DMS153 (cell line): Measurements from ENCODE around the gene ACTN4.

ENCODE experiments used
- DNase-seq: peaks from one replicate; lab custom pipeline; 2025; lab: John Stamatoyannopoulos, UW

Gene ACTN4

DNA sequence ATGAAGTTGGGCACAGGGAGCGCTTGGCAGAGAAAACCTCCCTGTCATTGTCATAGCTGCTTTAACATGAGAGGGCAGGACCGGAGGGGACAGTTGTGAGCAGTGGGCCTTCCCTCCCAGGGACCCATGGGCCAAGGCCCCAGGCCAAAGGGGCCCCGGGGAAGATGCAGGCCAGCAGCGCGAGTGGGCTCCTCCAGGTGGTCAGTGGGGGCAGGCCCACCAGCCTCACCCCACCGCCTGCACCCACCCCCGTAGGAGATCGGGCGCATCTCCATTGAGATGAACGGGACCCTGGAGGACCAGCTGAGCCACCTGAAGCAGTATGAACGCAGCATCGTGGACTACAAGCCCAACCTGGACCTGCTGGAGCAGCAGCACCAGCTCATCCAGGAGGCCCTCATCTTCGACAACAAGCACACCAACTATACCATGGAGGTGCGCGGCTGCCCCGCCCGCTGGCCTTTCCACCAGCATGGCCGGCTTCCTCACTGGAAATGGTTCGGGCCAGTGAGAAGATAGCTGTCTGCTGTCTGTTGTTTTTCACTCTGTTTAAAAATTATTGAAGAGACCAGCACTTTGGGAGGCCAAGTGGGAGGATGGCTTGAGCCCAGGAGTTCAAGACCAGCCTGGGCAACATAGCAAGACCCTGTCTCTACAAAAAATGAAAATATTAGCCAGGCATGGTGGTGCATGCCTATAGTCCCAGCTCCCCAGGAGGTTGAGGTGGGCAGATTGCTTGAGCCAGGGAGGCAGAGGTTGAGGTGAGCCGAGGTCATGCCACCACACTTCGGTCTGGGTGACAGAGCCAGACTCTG lies 78.2 kb downstream of the ACTN4 start:
- DNase-seq, result no peak

DNA sequence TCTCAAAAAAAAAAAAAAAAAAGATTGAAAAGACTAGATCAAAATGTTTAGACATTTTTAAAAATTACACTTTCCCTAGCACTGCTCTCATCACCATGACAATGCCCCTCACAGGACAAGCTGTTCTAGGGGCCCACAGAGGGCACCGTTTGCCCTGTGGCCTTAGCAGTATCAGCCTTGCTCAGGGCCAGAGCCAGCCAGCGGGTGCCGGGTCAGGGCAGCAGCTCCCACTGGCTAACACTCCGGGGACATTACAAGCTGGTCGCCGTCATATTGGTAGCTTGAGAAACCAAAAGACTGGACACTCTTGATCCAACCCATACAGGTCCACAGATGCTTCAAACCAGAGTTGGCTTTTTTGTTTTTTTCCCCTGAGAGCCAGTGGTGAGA lies 78.8 kb downstream of the ACTN4 start:
- DNase-seq, result no peak

DNA sequence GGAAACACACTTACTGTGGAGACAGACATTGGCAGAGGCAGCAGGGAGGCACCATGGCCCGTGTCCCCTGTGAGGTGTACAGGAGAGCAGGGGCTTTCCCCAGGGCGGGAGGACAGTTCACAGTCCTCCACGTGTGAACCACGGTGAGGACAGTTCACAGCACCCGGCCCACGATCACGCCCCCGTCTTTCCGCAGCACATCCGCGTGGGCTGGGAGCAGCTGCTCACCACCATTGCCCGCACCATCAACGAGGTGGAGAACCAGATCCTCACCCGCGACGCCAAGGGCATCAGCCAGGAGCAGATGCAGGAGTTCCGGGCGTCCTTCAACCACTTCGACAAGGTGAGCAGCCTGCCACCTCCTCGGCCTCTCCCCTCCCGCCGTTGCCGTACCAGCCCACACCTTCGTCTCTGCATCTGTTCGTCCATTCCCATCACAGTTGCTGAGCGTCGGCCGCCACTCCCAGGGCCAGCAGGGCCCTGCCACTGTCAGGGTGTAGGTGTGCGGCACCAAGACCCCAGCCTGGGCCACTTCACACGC lies 79.4 kb downstream of the ACTN4 start:
- DNase-seq, result no peak

DNA sequence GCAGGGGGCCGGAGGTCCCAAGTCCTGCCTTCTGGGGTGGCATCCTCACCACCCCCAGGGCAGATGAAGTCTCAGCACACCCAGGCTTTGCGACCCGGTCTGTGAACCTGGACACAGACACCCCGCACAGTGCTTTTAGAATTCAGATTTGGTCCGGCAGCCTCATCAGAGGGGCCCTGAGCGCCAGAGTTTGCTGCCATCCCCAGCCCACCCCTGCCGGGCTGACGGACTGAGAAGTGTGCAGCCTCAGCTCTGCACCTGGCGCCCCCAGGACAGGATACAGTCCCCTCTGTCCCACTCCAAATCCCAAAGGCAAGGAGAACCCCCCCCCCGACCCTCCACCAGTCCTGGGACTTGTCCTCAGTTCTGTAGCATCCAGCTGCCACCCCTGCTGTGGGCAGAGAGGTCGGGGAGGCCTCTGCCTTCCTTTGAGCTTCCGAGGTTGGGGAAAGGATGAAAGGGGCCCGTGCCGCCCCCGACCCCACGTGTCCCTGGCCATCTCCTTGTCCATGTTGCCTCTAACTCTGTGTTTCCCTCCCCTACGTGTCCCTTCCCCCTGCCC lies 79.9 kb downstream of the ACTN4 start:
- no peak for DNase-seq

DNA sequence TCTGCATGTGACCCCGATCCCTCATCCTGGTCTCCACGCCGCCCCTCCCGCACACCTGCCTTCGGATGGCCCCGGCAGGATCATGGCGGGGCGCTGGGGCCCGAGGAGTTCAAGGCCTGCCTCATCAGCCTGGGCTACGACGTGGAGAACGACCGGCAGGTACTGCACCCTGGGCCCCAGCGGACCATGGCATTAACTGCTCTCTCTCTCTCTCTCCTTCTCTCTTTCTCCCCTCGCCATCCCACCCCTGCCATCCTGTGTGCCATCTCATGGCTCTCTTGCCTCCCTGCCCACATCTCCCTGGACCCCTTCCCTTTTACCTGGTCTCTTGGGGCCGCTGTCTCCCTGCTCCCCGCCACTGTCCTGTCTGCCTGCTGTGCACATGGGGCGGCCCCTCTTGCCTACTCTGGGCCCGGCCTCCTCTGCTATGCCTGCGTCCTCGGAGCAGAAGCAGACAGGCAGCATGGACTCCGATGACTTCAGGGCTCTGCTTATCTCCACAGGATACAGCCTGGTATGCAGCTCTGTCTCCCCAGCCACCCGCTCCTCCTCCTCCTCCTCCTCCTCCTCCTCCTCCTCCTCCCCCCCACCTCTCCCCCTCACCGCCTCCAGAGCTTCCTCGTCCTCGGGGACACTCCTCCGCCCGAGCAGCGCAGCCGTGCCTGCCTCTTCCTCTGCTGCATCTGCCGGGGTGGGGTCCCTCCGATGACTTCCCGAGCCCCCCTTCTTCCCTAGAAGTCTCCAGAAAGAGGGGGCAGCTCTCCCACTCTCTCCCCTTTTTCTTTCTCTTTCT lies 80.6 kb downstream of the ACTN4 start:
- DNase-seq, result no peak

DNA sequence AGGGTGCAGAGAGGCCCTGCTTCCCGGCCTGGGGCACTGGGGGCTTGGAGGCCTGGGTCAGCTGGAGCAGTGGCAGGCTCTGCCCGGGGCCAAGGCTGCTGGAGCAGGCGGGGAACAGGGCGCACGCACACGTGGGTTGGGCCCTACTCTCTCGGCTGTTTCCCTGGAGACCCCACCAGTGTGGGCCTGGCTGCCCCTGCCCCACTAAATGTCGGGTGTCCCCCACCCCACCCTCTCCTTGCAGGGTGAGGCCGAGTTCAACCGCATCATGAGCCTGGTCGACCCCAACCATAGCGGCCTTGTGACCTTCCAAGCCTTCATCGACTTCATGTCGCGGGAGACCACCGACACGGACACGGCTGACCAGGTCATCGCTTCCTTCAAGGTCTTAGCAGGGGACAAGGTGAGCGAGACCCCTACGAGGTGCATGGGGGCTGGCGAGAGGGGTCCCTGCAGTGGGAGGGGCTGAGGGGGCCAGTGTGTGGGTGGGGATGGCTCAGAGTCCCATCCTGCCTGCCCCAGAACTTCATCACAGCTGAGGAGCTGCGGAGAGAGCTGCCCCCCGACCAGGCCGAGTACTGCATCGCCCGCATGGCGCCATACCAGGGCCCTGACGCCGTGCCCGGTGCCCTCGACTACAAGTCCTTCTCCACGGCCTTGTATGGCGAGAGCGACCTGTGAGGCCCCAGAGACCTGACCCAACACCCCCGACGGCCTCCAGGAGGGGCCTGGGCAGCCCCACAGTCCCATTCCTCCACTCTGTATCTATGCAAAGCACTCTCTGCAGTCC lies 81.5 kb downstream of the ACTN4 start:
- DNase-seq, result no peak

DNA sequence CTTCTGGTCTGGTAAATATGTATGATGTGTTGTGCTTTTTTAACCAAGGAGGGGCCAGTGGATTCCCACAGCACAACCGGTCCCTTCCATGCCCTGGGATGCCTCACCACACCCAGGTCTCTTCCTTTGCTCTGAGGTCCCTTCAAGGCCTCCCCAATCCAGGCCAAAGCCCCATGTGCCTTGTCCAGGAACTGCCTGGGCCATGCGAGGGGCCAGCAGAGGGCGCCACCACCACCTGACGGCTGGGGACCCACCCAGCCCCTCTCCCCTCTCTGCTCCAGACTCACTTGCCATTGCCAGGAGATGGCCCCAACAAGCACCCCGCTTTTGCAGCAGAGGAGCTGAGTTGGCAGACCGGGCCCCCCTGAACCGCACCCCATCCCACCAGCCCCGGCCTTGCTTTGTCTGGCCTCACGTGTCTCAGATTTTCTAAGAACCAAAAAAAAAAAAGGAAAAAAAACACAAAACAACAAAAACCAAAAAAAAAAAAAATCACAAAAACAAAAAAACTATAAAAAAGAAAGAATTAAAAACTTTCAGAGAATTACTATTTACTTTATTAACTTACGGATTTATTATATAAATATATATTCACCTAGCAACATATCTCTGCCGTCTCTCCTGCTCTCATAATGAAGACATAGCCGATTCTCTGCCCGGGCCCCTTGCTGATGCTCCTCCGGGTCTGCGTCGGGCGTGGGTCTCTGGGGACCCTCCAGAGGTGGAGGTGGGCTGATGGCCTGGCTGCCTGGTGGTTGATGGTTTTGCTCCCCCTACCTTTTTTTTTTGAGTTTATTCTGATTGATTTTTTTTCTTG lies 82.4 kb downstream of the ACTN4 start:
- peak; percentile 12 for DNase-seq

DNA sequence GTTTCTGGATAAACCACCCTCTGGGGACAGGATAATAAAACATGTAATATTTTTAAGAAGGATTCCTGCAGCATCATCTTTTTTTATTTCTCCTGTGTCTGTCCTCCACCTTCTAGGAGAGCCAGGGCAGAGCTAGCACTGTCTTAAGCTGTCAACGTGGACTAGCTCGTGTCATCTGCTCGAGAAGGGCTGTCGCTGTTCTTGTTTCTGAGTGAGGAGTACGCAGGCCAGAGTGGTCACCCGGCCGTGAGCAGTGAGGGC lies 83.0 kb downstream of the ACTN4 start:
- DNase-seq, result no peak

DNA sequence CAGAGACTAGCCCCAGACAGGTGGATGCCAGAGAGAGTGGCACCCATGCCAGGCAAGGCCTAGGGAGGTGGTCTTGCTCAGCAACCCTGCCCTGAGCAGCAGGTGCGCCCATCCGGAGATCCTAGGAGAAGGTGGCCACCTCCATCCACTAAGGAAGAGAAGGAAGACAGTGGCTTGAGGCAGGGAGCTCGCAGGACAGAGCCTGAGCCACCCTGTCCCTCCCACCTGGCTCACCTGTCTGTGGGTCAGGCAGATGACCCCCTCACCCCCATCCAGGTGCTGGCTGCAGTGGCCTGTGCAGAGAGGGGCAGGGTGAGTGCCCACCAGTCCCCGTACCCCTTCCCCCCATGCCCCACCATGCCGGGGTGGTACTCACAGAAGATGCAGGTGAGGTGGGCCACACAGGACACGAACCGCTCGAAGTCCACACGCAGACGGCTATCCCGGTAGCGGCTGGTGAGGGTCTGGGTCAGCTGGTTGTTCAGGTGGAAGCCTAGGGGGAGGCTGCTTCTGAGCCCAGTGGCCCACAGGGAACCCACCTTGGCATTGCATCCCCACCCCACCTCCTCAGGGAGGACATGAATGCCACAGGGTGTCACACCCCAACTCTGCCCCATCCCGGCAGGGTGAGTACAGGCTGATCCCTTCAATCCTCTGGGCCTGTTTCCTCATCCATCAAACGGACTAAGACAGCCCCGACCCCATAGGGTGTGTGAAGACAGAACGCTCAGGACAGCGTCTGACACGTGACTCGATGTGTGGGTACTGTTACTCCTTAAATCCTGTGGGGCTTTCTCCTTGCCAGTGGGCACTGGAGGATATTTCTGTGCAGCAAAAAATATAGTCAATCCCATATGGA lies 83.5 kb downstream of the ACTN4 start:
- DNase-seq, result no peak

DNA sequence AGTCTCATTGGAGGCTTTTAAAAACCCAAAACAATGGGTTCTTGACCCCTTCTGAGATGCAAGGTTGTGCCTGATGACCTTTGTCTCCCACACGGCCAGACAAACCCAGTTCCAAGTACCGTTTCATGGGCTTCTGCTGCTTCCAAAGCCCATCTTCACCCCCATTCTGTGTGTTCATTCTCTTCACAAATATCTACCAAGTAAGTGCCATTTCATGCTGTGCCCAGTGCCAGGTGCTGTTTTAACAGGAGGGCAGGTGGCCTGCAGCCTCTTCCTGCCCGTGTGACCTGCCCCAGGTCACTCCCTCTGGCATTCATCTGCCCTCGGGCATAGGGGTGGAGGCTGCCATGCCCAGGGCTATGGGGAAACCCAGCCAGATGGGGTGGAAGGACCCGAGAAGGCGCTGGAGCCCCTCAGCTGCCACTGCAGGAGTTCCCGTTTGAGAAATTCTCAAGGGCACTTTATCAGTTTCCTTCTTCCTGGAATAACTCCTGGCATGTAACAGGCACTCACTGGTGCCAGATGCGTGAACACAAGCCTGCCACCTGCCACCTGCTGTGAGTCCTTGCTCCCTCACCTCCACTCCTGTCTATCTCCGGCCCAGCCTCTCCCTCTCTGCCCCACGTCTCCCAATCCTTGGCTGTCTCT lies 84.3 kb downstream of the ACTN4 start:
- DNase-seq, result peak; percentile 58

DNA sequence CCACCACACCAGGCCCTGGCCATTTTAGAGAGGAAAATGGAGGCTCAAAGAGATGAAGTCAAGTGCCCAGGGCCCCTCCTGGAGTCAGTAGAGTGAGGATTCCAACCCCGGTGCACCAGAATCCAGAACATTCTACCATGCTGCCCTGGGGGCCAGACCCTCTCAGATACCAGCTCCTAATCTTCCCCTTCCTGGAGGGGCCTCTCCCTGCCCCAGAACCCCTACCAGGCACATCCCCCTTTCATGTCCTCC lies 85.7 kb downstream of the ACTN4 start:
- no peak for DNase-seq

DNA sequence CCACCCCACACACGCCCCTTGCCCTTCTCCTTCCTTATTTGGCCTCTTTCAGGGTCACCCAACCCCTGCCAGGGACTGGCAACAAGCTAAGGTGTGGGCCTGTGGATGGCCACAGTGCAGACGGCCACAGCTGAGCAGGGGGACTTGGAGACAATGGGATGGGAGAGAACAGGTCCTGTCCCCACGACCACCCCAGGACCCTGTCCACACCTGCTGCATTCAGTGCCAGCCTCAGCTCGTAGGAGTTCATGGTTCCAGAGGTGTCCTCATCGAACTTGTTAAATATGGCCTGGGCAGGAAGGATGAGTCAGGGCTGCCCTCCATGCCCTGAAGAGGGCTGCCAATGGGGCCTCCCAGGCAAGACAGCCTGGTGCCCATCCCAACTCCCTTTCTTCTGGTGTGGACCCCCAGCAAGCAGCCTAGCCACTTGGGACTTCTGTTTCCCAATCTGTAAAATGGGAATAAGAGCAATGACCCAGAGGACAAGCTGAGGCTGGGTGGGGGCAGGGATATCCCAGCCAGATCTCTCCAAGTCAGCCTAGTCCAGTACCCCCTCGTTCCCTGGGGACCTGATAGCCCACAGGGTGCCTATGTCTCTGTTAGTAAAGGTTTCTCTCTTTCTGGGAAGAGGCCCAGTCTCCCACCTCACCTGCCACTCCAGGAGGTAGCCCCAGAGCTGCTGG lies 86.2 kb downstream of the ACTN4 start:
- DNase-seq, result no peak

DNA sequence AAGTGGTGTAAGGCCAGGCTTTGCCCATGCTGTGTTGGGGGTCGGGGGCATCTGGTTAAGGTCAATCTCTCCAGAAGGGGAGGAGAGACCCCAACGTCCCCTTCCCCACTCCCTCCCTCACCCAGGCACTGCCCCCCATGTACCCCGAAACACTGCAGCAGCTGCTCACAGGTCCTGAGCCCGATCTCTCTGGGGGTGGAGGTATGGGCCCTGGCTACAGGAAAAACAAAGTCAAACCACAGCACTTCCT lies 86.7 kb downstream of the ACTN4 start:
- no peak for DNase-seq

DNA sequence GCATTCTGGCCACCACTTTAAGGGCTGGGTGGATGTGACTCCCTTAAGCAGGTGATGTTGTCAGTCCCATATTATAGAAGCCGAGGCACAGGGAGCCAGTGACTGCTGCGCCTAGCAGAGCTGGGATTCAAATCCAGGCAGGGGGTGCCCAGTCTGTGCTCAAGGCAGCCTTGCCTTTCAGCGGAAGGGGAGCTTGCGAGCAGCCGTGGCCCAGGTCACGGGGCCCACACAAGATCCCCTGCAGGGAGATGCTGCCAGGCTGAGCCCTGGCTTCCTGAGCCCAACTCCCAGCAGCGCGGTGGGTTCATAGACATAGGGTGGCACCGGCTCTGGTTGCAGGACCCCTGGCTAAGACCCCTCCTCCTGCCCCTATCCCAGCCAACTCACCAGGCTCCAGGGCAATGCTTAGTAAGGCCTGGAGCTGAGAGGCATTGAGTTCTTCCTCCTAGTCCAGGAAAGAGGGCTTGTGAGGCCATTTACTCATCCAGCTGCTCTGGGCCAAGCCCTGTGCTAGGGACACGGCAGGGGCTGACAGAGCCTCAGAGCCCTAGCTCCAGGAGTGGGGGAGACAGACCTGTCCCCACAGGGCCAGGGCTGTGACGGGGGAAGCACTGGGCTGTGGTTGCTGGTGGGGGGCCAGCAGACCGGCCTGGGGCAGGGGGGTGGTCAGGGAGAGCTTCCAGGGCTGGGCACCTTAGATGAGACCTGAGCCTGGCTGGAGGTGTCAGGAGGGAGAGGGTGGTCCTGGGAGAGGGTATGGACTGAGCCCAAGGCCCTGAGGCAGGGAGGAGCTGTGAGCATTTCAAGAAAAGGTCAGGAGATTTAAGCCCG lies 87.2 kb downstream of the ACTN4 start:
- peak; percentile 26 for DNase-seq

DNA sequence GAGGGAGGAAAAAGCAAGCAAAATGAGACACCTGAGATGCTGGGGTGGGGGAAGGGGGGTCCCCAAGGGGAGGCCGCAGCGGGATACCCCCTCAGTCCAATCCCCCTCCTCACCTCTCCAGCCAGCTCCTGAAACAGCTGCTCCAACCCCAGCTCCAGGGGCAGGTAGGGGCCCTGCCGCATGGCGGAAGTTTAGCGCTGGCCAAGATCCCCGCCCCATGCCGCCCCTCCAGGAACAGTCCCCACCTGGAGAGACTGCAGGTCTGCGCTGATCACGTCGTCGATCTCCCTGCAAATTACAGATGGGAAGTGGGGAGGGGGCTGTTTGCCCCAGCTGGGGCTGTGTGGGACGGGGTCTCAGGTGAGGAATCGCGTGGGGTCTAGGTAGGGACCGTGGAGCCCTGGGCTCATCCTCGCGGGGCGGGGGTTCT lies 87.8 kb downstream of the ACTN4 start:
- peak; percentile 14 for DNase-seq

DNA sequence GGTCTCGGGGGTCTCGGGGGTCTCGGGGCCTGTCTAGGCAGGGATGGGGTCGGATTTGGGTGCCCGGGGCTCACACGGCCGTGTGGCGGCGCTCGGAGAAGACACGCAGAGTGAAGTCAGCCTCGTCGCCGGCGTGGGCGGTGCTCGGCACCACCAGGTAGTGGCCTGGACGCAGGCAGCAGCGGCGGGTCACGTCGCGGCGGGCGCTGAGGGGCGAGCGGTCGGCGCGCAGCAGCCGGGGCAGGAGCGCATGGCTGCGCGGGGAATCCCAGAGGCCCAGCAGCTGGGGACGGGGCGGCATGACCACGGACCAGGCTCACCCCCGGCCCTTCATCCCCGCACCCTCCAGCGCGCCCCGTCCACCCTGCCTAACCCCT lies 88.6 kb downstream of the ACTN4 start:
- no peak for DNase-seq

DNA sequence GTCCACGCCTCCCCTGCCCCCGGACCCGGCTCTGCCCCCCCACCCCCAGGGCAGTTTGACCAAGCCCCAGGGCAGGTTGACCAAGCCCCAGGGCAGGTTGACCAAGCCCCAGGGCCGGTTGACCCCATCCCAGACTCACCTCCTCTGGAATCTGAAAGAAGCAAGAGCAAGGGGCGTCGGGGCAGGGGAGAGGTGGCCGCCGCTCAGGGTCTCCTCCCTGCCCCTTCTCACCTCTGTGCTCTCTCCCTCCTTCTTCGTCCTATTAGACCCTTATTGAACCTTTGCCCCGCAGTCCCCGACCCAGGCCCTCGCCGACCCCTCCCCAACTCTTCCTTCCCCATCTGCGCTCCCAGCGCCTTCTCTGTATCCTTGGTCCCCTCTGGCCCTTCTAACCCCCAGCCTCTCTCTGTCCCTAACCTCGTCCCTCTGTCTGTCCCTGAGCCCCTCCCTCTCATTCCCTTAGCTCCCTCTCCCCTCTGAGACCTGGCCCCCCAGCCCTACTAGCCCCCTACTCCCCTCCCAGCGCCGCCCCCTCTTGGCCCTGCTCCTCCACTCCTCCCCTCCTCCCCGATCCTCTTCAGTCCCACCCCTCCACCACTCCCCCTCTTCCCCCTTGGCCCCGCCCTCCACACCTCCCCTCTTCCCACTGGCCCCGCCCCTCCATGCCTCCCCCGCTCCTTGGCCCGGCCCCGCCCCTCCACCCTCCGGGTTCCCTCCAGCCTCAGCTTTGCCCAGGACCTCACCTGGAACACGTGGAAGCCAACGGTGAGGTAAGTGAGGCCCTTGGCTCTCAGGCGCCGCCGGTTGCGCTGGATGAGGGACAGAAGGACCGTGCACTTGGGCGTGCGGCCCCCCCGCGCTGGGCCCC lies 89.2 kb downstream of the ACTN4 start:
- peak; percentile 38 for DNase-seq

DNA sequence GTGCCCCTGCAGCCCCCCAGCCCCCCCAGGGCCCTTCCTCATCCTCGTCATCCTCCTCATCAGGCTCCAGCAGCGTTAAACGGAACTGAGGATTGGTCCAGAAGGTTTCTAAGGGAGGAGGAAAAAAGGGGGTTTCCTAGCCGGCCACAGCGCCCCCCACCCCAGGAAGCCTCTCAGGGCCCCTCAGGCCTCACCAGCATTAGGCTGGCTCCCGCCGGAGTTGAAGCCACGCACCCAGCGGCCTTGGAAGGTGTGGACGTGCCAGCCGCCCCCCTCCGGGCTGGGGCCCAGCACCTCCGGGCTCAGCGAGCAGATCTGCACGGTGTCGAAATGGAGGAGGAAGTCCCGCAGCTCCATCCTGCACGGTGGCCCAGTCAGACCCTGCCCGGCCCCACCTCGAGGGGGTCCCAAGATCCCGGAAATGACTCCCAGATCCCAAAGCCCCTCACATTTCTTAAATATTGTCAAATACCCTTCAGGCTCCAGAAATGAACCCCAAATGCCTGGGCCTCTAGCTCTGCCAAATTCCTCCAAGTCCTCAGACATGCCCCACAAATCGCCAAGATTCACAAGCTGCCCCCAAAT lies 89.9 kb downstream of the ACTN4 start:
- DNase-seq, result no peak
